K562 (cell line): ENCODE data around the gene RNF126. TPM values are rescaled to one million over a fixed set of nuclear protein-coding genes. Genes with fewer than 3 reads are reported as not detected.
A peak's percentile ranks its signal among the peaks of the same experiment; 100 is the strongest.

Experiments
- AFF1 ChIP-seq, 2 experiments: fragments of 450-650 bp; IDR thresholded peaks; 2 replicates each; pipeline ENCODE4 v1.6.1; 2018; ENCODE audit warnings: mild to moderate bottlenecking in 2 of 2, low read depth in 1 of 2; ENCODE audit not compliant: partially characterized antibody in 2 of 2
- CBX1 ChIP-seq: sonication (generic); IDR thresholded peaks from 2 replicates; pipeline ENCODE4 v1.6.1; 2016; ENCODE audit warnings: antibody characterized with exemption, low read depth, mild to moderate bottlenecking
- EP400 ChIP-seq: fragments of 450-650 bp; IDR thresholded peaks from 2 replicates; pipeline ENCODE4 v1.6.1; 2017; ENCODE audit warnings: antibody characterized with exemption, mild to moderate bottlenecking, moderate library complexity
- ETV6 ChIP-seq, 3 experiments: fragments of 150-350 bp in 1 of 3; sonication (generic) in 1 of 3; formaldehyde crosslinking in 1 of 3; IDR thresholded peaks; 2 replicates each; pipeline versions ENCODE4 v1.6.1 to v1.8.0; 2014 to 2022; ENCODE audit warnings: borderline replicate concordance in 2 of 3, low read depth in 2 of 3, antibody characterized with exemption in 1 of 3, low read length in 1 of 3, mild to moderate bottlenecking in 1 of 3, missing genetic modification reagents in 1 of 3
- HDAC3 ChIP-seq: fragments of 450-650 bp; IDR thresholded peaks from 2 replicates; pipeline ENCODE4 v1.6.1; 2018; ENCODE audit warnings: borderline replicate concordance, mild to moderate bottlenecking, moderate library complexity; ENCODE audit not compliant: partially characterized antibody
- HMBOX1 ChIP-seq: sonication (generic); IDR thresholded peaks from 2 replicates; pipeline ENCODE4 v1.6.1; 2016
- HNRNPH1 ChIP-seq: fragments of 200-400 bp; formaldehyde crosslinking; optimal IDR thresholded peaks from 2 replicates; pipeline ENCODE3; 2017; ENCODE audit warnings: low read depth, mild to moderate bottlenecking, low read length, moderate library complexity
- HNRNPUL1 ChIP-seq: fragments of 200-400 bp; formaldehyde crosslinking; IDR thresholded peaks from 2 replicates; pipeline ENCODE4 v1.6.1; 2017; ENCODE audit warnings: low read length
- KDM4B ChIP-seq, 2 experiments: fragments of 450-650 bp in 1 of 2; sonication (generic) in 1 of 2; IDR thresholded peaks; 2 replicates each; pipeline ENCODE4 v1.6.1; 2016 to 2017; ENCODE audit warnings: borderline replicate concordance in 2 of 2, antibody characterized with exemption in 1 of 2, low read depth in 1 of 2, mild to moderate bottlenecking in 1 of 2
- KDM5B ChIP-seq: fragments of 200-600 bp; sonication (generic); IDR thresholded peaks from 2 replicates; pipeline ENCODE4 v1.6.1; 2012; ENCODE audit warnings: low read depth, mild to moderate bottlenecking, moderate library complexity, low read length, control low read depth, inconsistent platforms; ENCODE audit not compliant: insufficient replicate concordance
- KHSRP ChIP-seq: fragments of 450-650 bp; IDR thresholded peaks from 2 replicates; pipeline ENCODE4 v1.6.1; 2017
- MAFK ChIP-seq: IDR thresholded peaks from 2 replicates; pipeline ENCODE4 v1.6.1; 2011; ENCODE audit warnings: low read length, improper control_type of control experiment
- MYNN ChIP-seq, 2 experiments: sonication (generic); formaldehyde crosslinking in 1 of 2; IDR thresholded peaks; 2 replicates each; pipeline versions ENCODE4 v1.5.0 to v1.6.1; 2016 to 2020; ENCODE audit warnings: antibody characterized with exemption in 1 of 2, missing genetic modification reagents in 1 of 2
- PHF20 ChIP-seq: fragments of 450-650 bp; IDR thresholded peaks from 2 replicates; pipeline ENCODE4 v1.6.1; 2018; ENCODE audit not compliant: partially characterized antibody
- POLR2AphosphoS2 ChIP-seq: IDR thresholded peaks from 2 replicates; pipeline ENCODE4 v1.6.1; 2012; ENCODE audit warnings: low read length, improper control_type of control experiment
- SMARCE1 ChIP-seq: fragments of 450-650 bp; IDR thresholded peaks from 2 replicates; pipeline ENCODE4 v1.7.1; 2016; ENCODE audit warnings: mild to moderate bottlenecking
- SRF ChIP-seq, 2 experiments: fragments of 250-450, 450-650 bp in 1 of 2; sonication (Bioruptor Pico) in 1 of 2; sonication (generic) in 1 of 2; formaldehyde crosslinking; IDR thresholded peaks; 2 replicates each; pipeline versions ENCODE4 v1.5.0 to v1.5.1; 2020 to 2022; ENCODE audit warnings: mild to moderate bottlenecking in 1 of 2, missing genetic modification reagents in 1 of 2
- ZBTB7A ChIP-seq: IDR thresholded peaks from 2 replicates; pipeline ENCODE4 v1.6.1; 2011; ENCODE audit warnings: low read depth, mild to moderate bottlenecking, low read length, moderate library complexity, borderline replicate concordance; ENCODE audit not compliant: control insufficient read depth
- ZC3H8 ChIP-seq: fragments of 450-650 bp; IDR thresholded peaks from 2 replicates; pipeline ENCODE4 v1.6.1; 2017
- ZNF134 ChIP-seq: fragments of 250-450 bp; sonication (Bioruptor Pico); conservative IDR thresholded peaks from 2 replicates; pipeline ENCODE4 v1.4.0; 2020
- ZNF511 ChIP-seq: sonication (generic); formaldehyde crosslinking; IDR thresholded peaks from 2 replicates; pipeline ENCODE4 v1.8.0; 2022; ENCODE audit warnings: mild to moderate bottlenecking, missing genetic modification reagents
- ZNF76 ChIP-seq: fragments of 250-450 bp; sonication (Bioruptor Pico); IDR thresholded peaks from 2 replicates; pipeline ENCODE4 v1.4.0; 2020; ENCODE audit warnings: mild to moderate bottlenecking, moderate library complexity, borderline replicate concordance
- ZSCAN29 ChIP-seq: fragments of 450-650 bp; IDR thresholded peaks from 2 replicates; pipeline ENCODE4 v1.6.1; 2017
- polyA plus RNA-seq, 8 experiments: library from polyadenylated mRNA; depleted of rRNA in 4 of 8; stranded (reverse) in 5 of 8; unstranded in 3 of 8; fragments of >200 nt; fragmentation: Nextera tagmentation in 2 of 8; fragmentation: Illumina TruSeq in 1 of 8; extraction: Ambion mirVana in 2 of 8; extraction: Trizol in 1 of 8; gene quantifications; 2 replicates each; pipeline versions ENCODE4 v1.2.1 to v1.2.3, GENCODE V29; 2011 to 2014; ENCODE audit warnings: inconsistent platforms in 1 of 8, missing spikeins in 1 of 8
- total RNA-seq, 7 experiments: library from RNA; depleted of rRNA in 6 of 7; stranded (reverse); fragments of >200 nt in 6 of 7; fragmentation: Illumina TruSeq in 2 of 7; extraction: Trizol in 2 of 7; gene quantifications; 2 replicates each; pipeline versions ENCODE4 v1.2.1 to v1.2.3, GENCODE V29; 2011 to 2021; ENCODE audit warnings: low replicate concordance in 1 of 7

The RNF126 gene
- total and polyA plus RNA-seq, 9 of the 15 experiments (the other 6 are each of a cell fraction or from before 2014, with no cell fraction given), result 0.27 to 101 (median 12.3) TPM

- TF ChIP-seq HNRNPUL1 (no peak), HMBOX1 (no peak), ZNF511 (CRISPR knock-in tag) (no peak), KDM5B (peak; percentile 63), KHSRP (no peak), POLR2AphosphoS2 (no peak), MAFK (no peak), KDM4B (IDR thresholded peaks at IDR 0.05; ENCODE audit: borderline replicate concordance in 2 of 2, low read depth in 1 of 2) (0 out of 4 replicates have a peak, but pooled peaks of 1 of the 2 experiments have one; percentile 62), ZSCAN29 (no peak), HNRNPH1 (no peak), PHF20 (no peak), EP400 (peak; percentile 23), HDAC3 (no peak), MYNN (IDR thresholded peaks at IDR 0.05) (no peak), MYNN (CRISPR knock-in tag; IDR thresholded peaks at IDR 0.05) (no peak), SMARCE1 (no peak), ETV6 (IDR thresholded peaks at IDR 0.05; ENCODE audit: borderline replicate concordance in 1 of 2, low read depth in 2 of 2, low read length in 1 of 2) (no peak), ETV6 (CRISPR knock-in tag; IDR thresholded peaks at IDR 0.05; ENCODE audit: borderline replicate concordance) (no peak), ZNF134 (no peak), AFF1 (IDR thresholded peaks at IDR 0.05; ENCODE audit: low read depth in 1 of 2, partially characterized antibody in 2 of 2) (peak in 1 of 2 experiments; percentile 92), CBX1 (0 out of 2 replicates have a peak, but pooled peaks have one; percentile 47), ZBTB7A (no peak; the same call in 1 of the 2 replicates), SRF (CRISPR knock-in tag; IDR thresholded peaks at IDR 0.05) (peak in 1 of 2 experiments; percentile 55; a peak in 1 of 4 replicates), ZC3H8 (no peak), ZNF76 (CRISPR knock-in tag) (no peak)
Observed at GRCh38 chr19:633068-633785, 29.8 kb downstream of the RNF126 start, which contains the start of gene POLRMT (continued).
